Mononuclear cell (primary cell): ENCODE results near the gene FRMD3. TPM values are rescaled to one million over a fixed set of nuclear protein-coding genes. Genes with fewer than 3 reads are reported as not detected.

Source experiments
- H3K27me3 ChIP-seq: 2 replicates; pipeline ENCODE4 v1.6.0; 2011; ENCODE audit warnings: low read length, control low read depth; ENCODE audit not compliant: insufficient read depth
- H3K4me1 ChIP-seq: 2 replicates; pipeline ENCODE4 v1.5.1; 2011; ENCODE audit warnings: mild to moderate bottlenecking, low read length, control low read depth; ENCODE audit not compliant: insufficient read depth
- H3K4me3 ChIP-seq: 2 replicates; pipeline ENCODE4 v1.5.1; 2011; ENCODE audit warnings: mild to moderate bottlenecking, low read length, moderate library complexity
- H3K9me3 ChIP-seq: 2 replicates; pipeline ENCODE4 v1.5.1; 2011; ENCODE audit warnings: low read depth, mild to moderate bottlenecking, control low read depth, low read length
- total RNA-seq: library from RNA; depleted of rRNA; stranded (reverse); fragments of >200 nt; gene quantifications from one replicate; pipeline ENCODE4 v1.2.3, GENCODE V29; 2012

FRMD3 gene
- total RNA-seq, 1 donor, result 15.1 TPM

GRCh38 chr9:83280268-83280667 is 257.9 kb downstream of the FRMD3 start:
- H3K4me3 ChIP-seq, result no peak overlapping the region
- no peaks in the 10 kb centered on the region for H3K27me3 ChIP-seq
- no peaks in the 10 kb centered on the region for H3K9me3 ChIP-seq
- H3K4me1 ChIP-seq, result peaks cover 5% of the 10 kb centered on the region

GRCh38 chr9:83274787-83275186 is 263.4 kb downstream of the FRMD3 start:
- no peaks in the 10 kb centered on the region for H3K4me1 ChIP-seq
- H3K4me3 ChIP-seq, result no peak overlapping the region
- no peaks in the 10 kb centered on the region for H3K27me3 ChIP-seq
- H3K9me3 ChIP-seq, result no peaks in the 10 kb centered on the region

DNA sequence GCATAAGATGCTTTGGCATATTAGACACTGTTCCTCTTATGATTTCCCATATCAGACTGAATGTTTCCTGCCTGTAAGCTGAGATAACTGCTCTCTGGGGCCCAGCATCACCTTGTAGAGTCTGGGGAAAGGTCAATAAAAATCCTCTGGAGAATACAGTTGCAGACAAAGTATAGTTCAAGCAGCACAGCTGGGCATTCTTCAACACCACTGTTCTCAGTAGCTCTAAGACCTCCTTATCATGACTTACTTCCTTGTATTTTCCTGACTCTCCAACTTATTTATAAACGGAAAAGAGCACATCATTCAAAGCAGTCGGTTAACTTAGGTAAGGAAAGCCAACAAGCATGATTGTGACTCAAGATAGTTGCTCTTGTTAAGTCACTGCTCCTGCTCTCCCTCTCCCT is 266.5 kb downstream of the FRMD3 start:
- Histone ChIP-seq H3K4me3 (no peak overlapping the region), H3K27me3 (no peaks in the 10 kb centered on the region), H3K4me1 (no peaks in the 10 kb centered on the region), H3K9me3 (no peaks in the 10 kb centered on the region)

GRCh38 chr9:83270116-83270515 is 268.1 kb downstream of the FRMD3 start:
- no peaks in the 10 kb centered on the region for H3K4me1 ChIP-seq
- H3K4me3 ChIP-seq, result no peak overlapping the region
- no peaks in the 10 kb centered on the region for H3K27me3 ChIP-seq
- no peaks in the 10 kb centered on the region for H3K9me3 ChIP-seq

DNA sequence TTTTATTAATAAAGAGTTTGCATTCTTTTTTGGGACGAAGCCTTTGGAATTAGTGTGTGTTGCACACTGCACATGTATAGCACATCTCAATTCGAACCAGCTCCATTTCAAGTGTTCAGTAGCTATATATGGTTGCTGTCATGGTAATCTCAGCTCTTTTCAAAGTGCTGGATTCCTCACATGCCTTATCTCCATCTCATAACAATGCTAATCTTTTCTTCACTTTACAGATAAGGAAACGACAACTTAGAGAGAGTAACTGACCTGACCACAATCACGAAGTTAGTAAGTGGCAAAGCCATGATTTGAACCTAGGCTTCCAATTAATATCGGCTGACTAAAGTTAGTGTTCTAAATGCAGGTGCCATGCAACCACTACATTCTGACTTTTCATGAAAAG is 270.5 kb downstream of the FRMD3 start:
- H3K4me3 ChIP-seq, result no peak overlapping the region
- no peaks in the 10 kb centered on the region for H3K27me3 ChIP-seq
- H3K4me1 ChIP-seq, result no peaks in the 10 kb centered on the region
- H3K9me3 ChIP-seq, result no peaks in the 10 kb centered on the region

DNA sequence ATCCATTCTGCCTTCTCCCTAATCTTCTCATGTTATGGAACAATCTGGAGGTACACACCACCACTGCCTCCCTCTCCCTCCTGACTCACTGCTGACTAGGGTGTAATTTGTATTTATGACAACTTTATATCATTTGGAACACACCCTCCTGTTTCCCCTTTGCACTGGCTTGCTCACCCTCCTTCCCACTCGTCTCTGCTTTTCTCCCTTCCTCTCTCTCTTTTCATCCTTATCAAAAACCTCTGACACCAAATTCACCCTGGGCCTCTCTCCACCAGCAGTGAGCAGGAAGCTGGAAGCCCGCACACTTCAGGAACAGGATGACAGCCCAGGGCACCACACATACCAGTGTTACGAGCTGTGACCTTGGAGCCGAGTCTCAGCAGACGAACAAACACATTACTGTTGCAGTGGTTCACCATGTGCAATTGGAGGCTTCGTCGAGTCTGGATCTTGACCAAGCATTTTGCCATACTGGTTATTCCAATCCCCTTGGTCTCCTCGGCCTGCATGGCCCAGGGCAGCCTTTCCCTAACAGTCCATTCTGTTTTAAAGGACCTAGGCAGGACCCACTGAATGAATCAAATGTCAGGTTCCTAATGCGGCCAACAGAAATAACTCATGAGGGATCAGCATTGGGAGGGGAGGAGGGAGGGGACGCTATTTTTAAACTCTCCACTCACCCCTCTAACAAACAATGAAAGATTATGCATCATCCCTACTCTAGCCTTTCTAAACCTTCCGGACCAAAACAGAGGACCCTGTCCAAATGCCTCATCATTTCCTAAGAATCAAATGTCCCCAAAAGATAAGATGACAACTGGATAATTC is 271.3 kb downstream of the FRMD3 start:
- Histone ChIP-seq H3K9me3 (no peaks in the 10 kb centered on the region), H3K27me3 (no peaks in the 10 kb centered on the region), H3K4me3 (no peak overlapping the region), H3K4me1 (no peaks in the 10 kb centered on the region)

DNA sequence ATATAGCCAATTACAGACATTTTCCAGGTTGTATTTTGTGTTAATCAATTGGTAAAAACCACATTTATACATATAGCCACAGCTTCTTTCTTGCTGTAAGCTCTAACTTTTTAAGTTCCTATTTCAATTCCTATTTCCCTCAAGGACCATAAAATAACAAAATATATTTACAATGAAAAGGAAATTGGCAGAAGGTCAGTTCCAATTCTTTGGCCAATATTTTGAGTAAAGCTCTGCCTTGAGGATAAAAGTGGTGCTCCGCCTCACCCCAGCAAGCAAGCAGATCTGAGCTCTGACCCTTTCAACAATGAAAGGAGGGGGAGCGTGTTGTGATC is 271.9 kb downstream of the FRMD3 start:
- Histone ChIP-seq H3K4me1 (no peaks in the 10 kb centered on the region), H3K9me3 (no peaks in the 10 kb centered on the region), H3K4me3 (no peak overlapping the region), H3K27me3 (no peaks in the 10 kb centered on the region)

- H3K9me3 ChIP-seq, result no peaks in the 10 kb centered on the region
- no peaks in the 10 kb centered on the region for H3K27me3 ChIP-seq
- H3K4me1 ChIP-seq, result no peaks in the 10 kb centered on the region
- no peak overlapping the region for H3K4me3 ChIP-seq
Observed at GRCh38 chr9:83264315-83264714, 273.9 kb downstream of the FRMD3 start.

DNA sequence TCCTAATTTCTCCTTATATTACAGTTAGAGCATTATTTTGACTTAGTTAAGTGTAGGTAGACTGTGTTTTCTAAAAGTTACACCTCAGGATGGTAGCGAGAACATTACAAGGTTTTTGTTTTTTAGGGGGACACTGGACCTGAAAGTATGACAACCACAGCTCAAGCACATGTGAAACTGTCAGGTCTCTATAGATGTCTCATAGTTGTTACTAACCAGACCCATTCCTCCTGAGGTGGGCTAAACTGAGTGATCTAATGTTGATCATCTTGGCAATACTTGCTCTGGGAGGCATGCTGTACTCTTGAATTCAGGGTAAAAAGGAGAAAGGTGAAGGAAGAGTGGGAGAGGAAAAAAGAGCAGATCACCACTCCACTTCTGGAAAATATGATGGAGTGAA is 278.6 kb downstream of the FRMD3 start:
- H3K4me3 ChIP-seq, result no peak overlapping the region
- no peaks in the 10 kb centered on the region for H3K4me1 ChIP-seq
- H3K9me3 ChIP-seq, result no peaks in the 10 kb centered on the region
- no peaks in the 10 kb centered on the region for H3K27me3 ChIP-seq

- Histone ChIP-seq H3K4me3 (no peak overlapping the region), H3K27me3 (no peaks in the 10 kb centered on the region)
Observed at GRCh38 chr9:83257937-83258891, 280.0 kb downstream of the FRMD3 start.

GRCh38 chr9:83247732-83248131 is 290.5 kb downstream of the FRMD3 start:
- Histone ChIP-seq H3K4me3 (no peak overlapping the region), H3K9me3 (peaks cover 6% of the 10 kb centered on the region), H3K27me3 (no peaks in the 10 kb centered on the region), H3K4me1 (no peaks in the 10 kb centered on the region)

More at GRCh38 chr9:83257937-83258891, 280.0 kb downstream of the FRMD3 start:
- H3K4me1 ChIP-seq, result no peaks in the 10 kb centered on the region
- H3K9me3 ChIP-seq, result no peaks in the 10 kb centered on the region

GRCh38 chr9:83245979-83246659 is 292.1 kb downstream of the FRMD3 start:
- Histone ChIP-seq H3K4me1 (no peaks in the 10 kb centered on the region), H3K9me3 (no peaks in the 10 kb centered on the region), H3K4me3 (no peak overlapping the region), H3K27me3 (no peaks in the 10 kb centered on the region)

- Histone ChIP-seq H3K4me3 (no peak overlapping the region), H3K4me1 (peaks cover 16% of the 10 kb centered on the region), H3K27me3 (no peaks in the 10 kb centered on the region), H3K9me3 (no peaks in the 10 kb centered on the region)
Observed at GRCh38 chr9:83242066-83242465, 296.1 kb downstream of the FRMD3 start.

GRCh38 chr9:83240671-83241070 is 297.5 kb downstream of the FRMD3 start:
- Histone ChIP-seq H3K9me3 (no peaks in the 10 kb centered on the region), H3K4me1 (peaks cover 16% of the 10 kb centered on the region), H3K4me3 (no peak overlapping the region), H3K27me3 (no peaks in the 10 kb centered on the region)

GRCh38 chr9:83239747-83240146 is 298.5 kb downstream of the FRMD3 start:
- Histone ChIP-seq H3K27me3 (no peaks in the 10 kb centered on the region), H3K4me3 (no peak overlapping the region), H3K9me3 (no peaks in the 10 kb centered on the region), H3K4me1 (peaks cover 16% of the 10 kb centered on the region)
